HG03342 (cell line): ENCODE data around the gene ADIPOR2.
"Not testable (repeated sequence)": the region's sequence is repeated elsewhere in the genome, so short reads cannot be mapped to it uniquely, and the experiment has no call there.

Experiments used
- ATAC-seq: cut with Tn5 transposase; IDR thresholded peaks from one replicate; pipeline ENCODE4 v1.9.1; 2021; ENCODE audit warnings: mild to moderate bottlenecking, moderate library complexity; ENCODE audit not compliant: unreplicated experiment

ADIPOR2 gene

DNA sequence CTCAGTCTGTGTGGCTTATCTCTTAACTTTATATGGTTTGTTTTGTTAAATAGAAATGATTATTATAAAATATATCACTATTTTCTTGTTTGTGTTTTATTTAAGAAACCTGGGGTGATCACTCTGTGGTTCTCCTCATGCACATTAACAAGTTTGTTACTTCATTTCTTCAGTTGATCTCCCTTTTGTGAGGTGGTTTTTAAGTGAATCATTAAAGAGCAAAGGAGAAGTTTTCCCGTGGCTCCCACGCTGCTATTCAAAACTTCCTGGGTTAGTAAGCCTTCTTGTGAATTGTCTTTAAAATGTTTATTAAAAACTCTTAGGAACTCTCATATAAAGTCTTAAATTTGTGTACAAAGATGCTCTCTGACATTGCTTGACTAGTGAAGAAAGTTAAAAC is 11.8 kb downstream of the ADIPOR2 start:
- no peak for ATAC-seq

DNA sequence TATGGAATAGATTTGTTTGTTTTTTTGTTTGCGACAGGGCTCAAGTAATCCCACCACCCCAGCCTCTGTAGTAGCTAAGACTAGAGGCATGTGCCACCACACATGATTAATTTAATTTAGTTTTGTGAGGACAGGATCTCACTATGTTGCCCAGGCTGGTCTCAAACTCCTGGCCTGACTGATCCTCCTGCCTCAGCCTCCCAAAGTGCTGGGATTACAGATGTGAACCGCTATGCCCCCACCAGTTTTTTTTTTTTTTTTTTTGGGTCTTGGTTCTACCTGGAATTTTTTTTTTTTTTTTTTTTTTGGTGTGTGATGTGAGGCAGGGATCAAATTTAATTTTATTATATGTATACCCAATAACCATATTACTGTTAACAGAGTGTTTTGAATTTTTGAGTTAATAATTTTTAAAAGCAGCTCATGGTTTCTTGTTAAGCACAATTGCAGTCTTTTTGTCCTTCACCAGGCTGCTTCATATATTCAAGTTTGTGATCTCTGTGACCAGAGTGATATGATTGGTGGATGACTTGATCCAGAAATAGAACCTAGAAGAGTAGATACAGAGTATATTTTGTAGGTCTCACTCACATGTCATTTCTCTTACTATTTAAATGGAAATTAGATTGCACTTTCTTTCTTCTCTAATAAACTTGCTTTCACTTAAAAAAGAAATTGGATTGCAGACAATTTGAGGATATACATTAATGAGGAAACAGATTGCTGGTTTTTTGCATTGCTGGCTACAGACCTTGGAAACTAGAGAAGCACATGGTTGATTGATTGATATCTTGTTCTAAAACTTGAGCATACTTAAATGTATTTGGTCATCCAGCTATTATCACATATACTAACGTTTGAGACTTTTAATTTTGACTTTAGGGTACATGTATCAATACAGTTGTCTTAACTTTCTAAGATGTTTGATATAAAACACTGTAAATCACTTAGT is 13.2 kb downstream of the ADIPOR2 start:
- ATAC-seq: no peak

- no peak for ATAC-seq
These were observed 15.1 kb downstream of the ADIPOR2 start for GRCh38 chr12:1705774-1706631.

- ATAC-seq: no peak
These were observed 15.7 kb downstream of the ADIPOR2 start for GRCh38 chr12:1706632-1706980.

GRCh38 chr12:1707051-1707450 is 16.2 kb downstream of the ADIPOR2 start:
- no peak for ATAC-seq

DNA sequence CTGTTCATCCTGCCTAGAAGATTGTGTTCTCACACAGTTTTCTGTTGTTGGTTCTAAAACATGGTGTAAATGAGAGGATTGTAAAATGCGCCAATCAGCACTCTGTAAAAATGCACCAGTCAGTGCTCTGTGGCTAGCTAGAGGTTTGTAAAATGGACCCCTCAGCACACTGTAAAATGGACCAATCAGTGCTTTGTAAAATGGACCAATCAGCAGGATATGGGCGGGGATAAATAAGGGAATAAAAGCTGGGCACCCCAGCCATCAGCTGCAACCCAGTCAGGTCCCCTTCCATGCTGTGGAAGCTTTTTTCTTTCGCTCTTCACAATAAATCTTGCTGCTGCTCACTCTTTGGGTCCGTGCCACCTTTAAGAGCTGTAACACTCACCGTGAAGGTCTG is 19.1 kb downstream of the ADIPOR2 start:
- ATAC-seq: not testable (repeated sequence)

DNA sequence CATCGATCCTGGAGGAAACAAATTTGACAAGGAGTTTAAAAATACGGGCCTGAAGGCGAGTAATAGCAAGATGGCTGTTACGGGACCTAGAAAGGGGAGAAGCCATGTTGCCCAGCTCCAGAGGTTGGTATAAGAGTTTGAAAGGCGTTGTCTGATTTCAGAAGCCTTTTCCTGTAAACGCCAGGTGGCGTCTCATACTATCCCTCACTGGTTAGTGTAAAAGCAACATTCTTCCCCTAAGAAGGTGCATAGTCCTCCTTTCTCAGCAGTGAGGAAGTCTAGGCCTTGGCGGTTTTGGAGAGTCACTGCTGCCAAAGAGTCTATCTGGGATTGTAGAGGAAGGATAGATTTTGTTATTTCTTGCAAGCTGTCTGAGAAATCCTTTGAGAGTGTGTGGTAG is 20.0 kb downstream of the ADIPOR2 start:
- not testable (repeated sequence) for ATAC-seq

- ATAC-seq: not testable (repeated sequence)
These were observed 20.8 kb downstream of the ADIPOR2 start for GRCh38 chr12:1711536-1712211.

DNA sequence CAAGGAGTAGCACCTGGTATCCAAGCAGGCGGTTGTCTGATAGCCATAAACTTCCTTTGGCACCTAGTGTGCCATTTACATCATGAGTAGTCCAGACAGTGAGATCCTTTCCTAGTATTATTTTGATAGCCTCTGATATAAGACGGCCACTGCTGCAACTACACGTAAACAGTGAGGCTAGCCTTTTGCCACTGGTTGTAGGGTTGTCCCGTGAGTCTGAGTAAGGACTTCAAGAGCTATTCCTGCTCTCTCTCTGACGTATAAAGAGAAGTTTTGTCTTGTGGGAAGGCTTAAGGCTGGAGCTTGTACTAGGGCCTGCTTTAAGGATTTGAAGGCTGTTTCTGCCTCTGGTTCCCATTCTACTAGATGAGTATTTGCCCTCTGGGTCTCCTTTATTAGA is 21.4 kb downstream of the ADIPOR2 start:
- not testable (repeated sequence) for ATAC-seq

DNA sequence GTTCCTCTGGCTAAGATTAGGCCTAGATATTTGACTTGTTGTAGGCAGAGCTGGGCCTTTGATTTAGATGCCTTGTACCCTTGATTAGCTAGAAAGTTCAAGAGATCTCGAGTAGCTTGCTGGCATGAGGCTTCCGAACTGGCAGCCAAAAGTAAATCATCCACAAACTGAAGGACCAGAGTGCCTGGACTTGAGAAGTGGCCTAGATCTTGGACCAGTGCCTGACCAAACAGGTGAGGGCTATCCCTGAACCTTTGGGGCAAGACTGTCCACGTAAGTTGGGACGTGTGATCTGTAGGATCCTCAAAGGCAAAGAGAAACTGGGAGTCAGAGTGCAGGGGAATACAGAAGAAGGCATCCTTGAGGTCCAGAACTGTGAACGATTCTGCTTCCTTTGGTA is 22.0 kb downstream of the ADIPOR2 start:
- not testable (repeated sequence) for ATAC-seq

GRCh38 chr12:1713783-1714348 is 23.0 kb downstream of the ADIPOR2 start:
- not testable (repeated sequence) for ATAC-seq

GRCh38 chr12:1715459-1715858 is 24.6 kb downstream of the ADIPOR2 start:
- not testable (repeated sequence) for ATAC-seq

- no peak for ATAC-seq
These were observed 25.5 kb downstream of the ADIPOR2 start for GRCh38 chr12:1716215-1716862.

GRCh38 chr12:1716911-1717310 is 26.0 kb downstream of the ADIPOR2 start:
- ATAC-seq: no peak

- ATAC-seq: no peak
These were observed 28.3 kb downstream of the ADIPOR2 start for GRCh38 chr12:1719139-1719538.

- ATAC-seq: no peak
These were observed 29.6 kb downstream of the ADIPOR2 start for GRCh38 chr12:1720494-1720893.

DNA sequence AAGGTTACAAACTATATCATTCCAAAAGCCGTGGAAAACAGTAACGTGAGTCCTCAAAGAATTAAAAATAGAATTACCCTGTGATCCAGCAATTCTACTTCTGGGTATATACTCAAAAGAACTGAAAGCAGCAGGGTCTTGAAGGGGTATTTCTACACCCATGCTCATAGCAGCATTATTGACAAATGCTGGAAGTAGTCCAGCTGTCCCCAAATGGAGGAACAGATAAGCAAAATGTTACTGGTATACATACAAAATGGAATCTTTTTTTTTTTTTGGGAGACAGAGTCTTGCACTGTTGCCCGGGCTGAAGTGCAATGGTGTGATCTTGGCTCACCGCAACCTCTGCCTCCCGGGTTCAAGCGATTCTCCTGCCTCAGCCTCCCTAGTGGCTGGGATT is 32.9 kb downstream of the ADIPOR2 start:
- ATAC-seq: no peak

- no peak for ATAC-seq
These were observed 33.4 kb downstream of the ADIPOR2 start for GRCh38 chr12:1724250-1724649.

DNA sequence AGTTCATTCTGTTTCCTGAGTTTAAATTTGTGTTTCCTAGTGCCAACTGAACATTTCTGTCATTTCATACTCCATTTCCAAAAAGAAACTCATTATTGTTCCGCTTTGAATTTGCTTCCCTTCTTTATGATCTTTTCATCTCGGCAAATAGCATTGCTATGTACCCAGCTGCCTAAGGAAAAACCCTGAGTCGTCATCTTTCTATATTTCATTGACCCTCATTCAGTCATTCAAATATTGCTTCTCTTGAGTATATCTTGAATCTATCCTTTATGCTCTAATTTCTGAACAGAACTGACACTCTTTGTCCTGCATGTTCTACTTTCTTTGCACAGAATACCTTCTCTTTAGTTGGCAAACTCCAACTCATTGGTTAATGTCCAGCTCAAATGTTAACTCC is 35.9 kb downstream of the ADIPOR2 start:
- ATAC-seq: no peak

DNA sequence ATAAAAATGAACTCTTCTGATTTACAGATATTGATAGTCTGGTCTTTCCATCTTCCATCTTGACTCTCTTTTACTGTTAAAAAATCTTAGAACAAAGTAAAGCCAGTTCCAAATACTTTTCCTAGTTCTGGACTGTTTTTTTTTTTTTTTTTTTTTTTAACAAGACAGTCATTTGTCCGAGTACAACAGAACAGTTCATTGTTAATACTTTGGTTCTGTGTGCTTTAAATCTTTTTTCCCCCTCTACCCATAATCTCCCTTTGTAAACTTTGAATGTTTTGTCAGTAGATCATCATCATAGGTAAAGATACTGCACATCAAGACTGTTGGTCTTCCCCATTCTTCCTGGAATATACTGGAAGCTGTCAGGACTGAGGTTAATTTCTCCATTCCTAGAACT is 38.0 kb downstream of the ADIPOR2 start:
- no peak for ATAC-seq
